BJ (cell line): Measurements from ENCODE around the gene HOGA1. TPM values are rescaled to one million over a fixed set of nuclear protein-coding genes. Genes with fewer than 3 reads are reported as not detected.

Experiments used
- CTCF ChIA-PET: fragments of 350-600 bp; formaldehyde crosslinking; extraction: SDS; loops from one replicate; lab custom pipeline; 2021; ENCODE audit warnings: antibody characterized with exemption, inconsistent platforms; lab: Yijun Ruan, JAX
- POLR2A ChIA-PET: fragments of 300-600 bp; sonication (Branson Sonifier 250); formaldehyde crosslinking; extraction: SDS; loops from one replicate; lab custom pipeline; 2021; ENCODE audit warnings: antibody characterized with exemption; lab: Charles Lee
- DNase-seq: peaks from one replicate; pipeline ENCODE4 v3.0.0-alpha.2; 2011; ENCODE audit warnings: low read depth
- H3K27me3 ChIP-seq: 2 replicates; pipeline ENCODE4 v1.6.0; 2011; ENCODE audit warnings: low read length; ENCODE audit not compliant: control insufficient read depth, insufficient read depth
- H3K36me3 ChIP-seq: 2 replicates; pipeline ENCODE4 v1.5.1; 2011; ENCODE audit warnings: low read length; ENCODE audit not compliant: control insufficient read depth, insufficient read depth
- H3K4me3 ChIP-seq: 2 replicates; pipeline ENCODE4 v1.5.1; 2011; ENCODE audit warnings: low read depth, mild to moderate bottlenecking, control low read depth, low read length
- CTCF ChIP-seq: IDR thresholded peaks from 2 replicates; pipeline ENCODE4 v1.5.1; 2011; ENCODE audit warnings: low read depth, mild to moderate bottlenecking, control low read depth, inconsistent platforms, low read length, moderate library complexity; ENCODE audit not compliant: insufficient read depth
- polyA plus RNA-seq: library from polyadenylated mRNA; depleted of rRNA; stranded (reverse); fragments of >200 nt; gene quantifications from 2 replicates; pipeline ENCODE4 v1.2.3, GENCODE V29; 2011

HOGA1 gene
- polyA plus RNA-seq, 1 experiment: 0.17 TPM

GRCh38 chr10:97582169-97582568, 2.0 kb upstream of the HOGA1 start:
- TF ChIP-seq CTCF: no peak
- DNase-seq: no peak
- ChIA-PET POLR2A (interaction anchor here (0.6 kb wide), 1 partner anchor 83 kb away, joined by 7 read pairs; no protein-coding TSS in a partner anchor), CTCF (interaction anchor here (1.9 kb wide), 1 partner anchor 10 kb away, joined by 5 read pairs; no protein-coding TSS in a partner anchor)
- Histone ChIP-seq H3K36me3 (no peaks in the 10 kb centered on the region), H3K27me3 (no peaks in the 10 kb centered on the region), H3K4me3 (no peak overlapping the region)

- POLR2A ChIA-PET: no interaction called here
- no peak for DNase-seq
- no peak for TF ChIP-seq CTCF
These were observed 713 bp upstream of the HOGA1 start for GRCh38 chr10:97583476-97583875.

GRCh38 chr10:97584798-97585438, 729 bp downstream of the HOGA1 start:
- no peak for TF ChIP-seq CTCF
- H3K4me3 ChIP-seq: no peak overlapping the region
- DNase-seq: no peak
- ChIA-PET CTCF (interaction anchor here (0.6 to 3.7 kb wide), 3 partner anchors 13 to 139 kb away, joined by 3 to 16 read pairs (median 5); partner anchors contain the start of gene ANKRD2), POLR2A (no interaction called here)
- H3K27me3 ChIP-seq: no peaks in the 10 kb centered on the region
- H3K36me3 ChIP-seq: no peaks in the 10 kb centered on the region

More at GRCh38 chr10:97583476-97583875, 713 bp upstream of the HOGA1 start:
- Histone ChIP-seq H3K27me3 (no peaks in the 10 kb centered on the region), H3K4me3 (no peak overlapping the region), H3K36me3 (no peaks in the 10 kb centered on the region)
- CTCF ChIA-PET: interaction anchor here (0.6 to 3.7 kb wide), 3 partner anchors 9 to 18 kb away, joined by 3 to 16 read pairs (median 3); partner anchors contain the start of gene ANKRD2

- POLR2A ChIA-PET: no interaction called here
These were observed 1.2 kb downstream of the HOGA1 start for GRCh38 chr10:97585439-97585811.

More at GRCh38 chr10:97585439-97585811, 1.2 kb downstream of the HOGA1 start:
- no peak for DNase-seq
- no peaks in the 10 kb centered on the region for H3K36me3 ChIP-seq
- no peaks in the 10 kb centered on the region for H3K27me3 ChIP-seq
- H3K4me3 ChIP-seq: no peak overlapping the region
- no peak for TF ChIP-seq CTCF
- CTCF ChIA-PET: interaction anchor here (3.7 kb wide), 1 partner anchor 13 kb away, joined by 16 read pairs; the partner anchor contains the start of gene ANKRD2
